Astrocyte (in vitro differentiated cells and primary cell): ENCODE measurements around the gene SLC25A25. TPM values are rescaled to one million over a fixed set of nuclear protein-coding genes. Genes with fewer than 3 reads are reported as not detected.

ENCODE experiments used
- DNase-seq: peaks from one replicate; pipeline ENCODE4 v3.0.0-alpha.2; 2010; ENCODE audit warnings: low read depth
- FAIRE-seq: peaks from 2 replicates; lab custom pipeline; 2011; peaks lifted over from hg19 to GRCh38; lab: Jason Lieb, UNC
- H2AFZ ChIP-seq: 2 replicates; pipeline ENCODE4 v1.6.0; 2012; ENCODE audit warnings: low read depth, low read length, inconsistent platforms
- H3K27ac ChIP-seq: 2 replicates; pipeline ENCODE4 v1.5.1; 2011; ENCODE audit warnings: low read depth, low read length, inconsistent platforms
- H3K27me3 ChIP-seq: 2 replicates; pipeline ENCODE4 v1.6.0; 2011; ENCODE audit warnings: low read length, inconsistent platforms; ENCODE audit not compliant: insufficient read depth
- H3K36me3 ChIP-seq: 2 replicates; pipeline ENCODE4 v1.5.1; 2011; ENCODE audit warnings: low read length, inconsistent platforms; ENCODE audit not compliant: insufficient read depth
- H3K4me1 ChIP-seq: 2 replicates; pipeline ENCODE4 v1.5.1; 2011; ENCODE audit warnings: low read length, inconsistent platforms; ENCODE audit not compliant: insufficient read depth
- H3K4me2 ChIP-seq: 2 replicates; pipeline ENCODE4 v1.6.0; 2012; ENCODE audit warnings: low read length, inconsistent platforms
- H3K4me3 ChIP-seq: 2 replicates; pipeline ENCODE4 v1.5.1; 2011; ENCODE audit warnings: low read depth, mild to moderate bottlenecking, low read length, inconsistent platforms; ENCODE audit not compliant: insufficient read depth
- H3K79me2 ChIP-seq: 2 replicates; pipeline ENCODE4 v1.6.0; 2012; ENCODE audit warnings: mild to moderate bottlenecking, low read length, inconsistent platforms; ENCODE audit not compliant: insufficient read depth
- H3K9ac ChIP-seq: 2 replicates; pipeline ENCODE4 v1.6.0; 2012; ENCODE audit warnings: mild to moderate bottlenecking, low read length, inconsistent platforms
- H3K9me3 ChIP-seq: 2 replicates; pipeline ENCODE4 v1.5.1; 2012; ENCODE audit warnings: low read depth, mild to moderate bottlenecking, low read length, inconsistent platforms; ENCODE audit not compliant: insufficient read depth
- H4K20me1 ChIP-seq: 2 replicates; pipeline ENCODE4 v1.6.0; 2012; ENCODE audit warnings: low read length, inconsistent platforms; ENCODE audit not compliant: insufficient read depth
- H3K27ac Mint-ChIP-seq: one replicate; pipeline ENCODE4 v1.8.0; 2021; ENCODE audit warnings: mild to moderate bottlenecking, mixed read lengths; ENCODE audit not compliant: unreplicated experiment
- H3K27me3 Mint-ChIP-seq: one replicate; pipeline ENCODE4 v1.8.0; 2021; ENCODE audit warnings: low read depth, mixed read lengths; ENCODE audit not compliant: unreplicated experiment
- H3K36me3 Mint-ChIP-seq: one replicate; pipeline ENCODE4 v1.8.0; 2021; ENCODE audit warnings: low read depth, mixed read lengths; ENCODE audit not compliant: unreplicated experiment
- H3K4me1 Mint-ChIP-seq: one replicate; pipeline ENCODE4 v1.8.0; 2021; ENCODE audit warnings: low read depth, mixed read lengths; ENCODE audit not compliant: unreplicated experiment
- H3K4me3 Mint-ChIP-seq: one replicate; pipeline ENCODE4 v1.8.0; 2021; ENCODE audit warnings: mild to moderate bottlenecking, moderate library complexity, mixed read lengths; ENCODE audit not compliant: unreplicated experiment
- H3K9me3 Mint-ChIP-seq: one replicate; pipeline ENCODE4 v1.8.0; 2021; ENCODE audit warnings: mild to moderate bottlenecking, mixed read lengths; ENCODE audit not compliant: unreplicated experiment
- EZH2 ChIP-seq: IDR thresholded peaks from 2 replicates; pipeline ENCODE4 v1.6.1; 2012; ENCODE audit warnings: mild to moderate bottlenecking, low read length, inconsistent platforms; ENCODE audit not compliant: insufficient read depth
- total RNA-seq: library from RNA; stranded (reverse); gene quantifications from 2 replicates; pipeline ENCODE4 v1.2.1, GENCODE V29; 2021
- TF ChIP-seq, protein P1 (sequence below): IDR thresholded peaks from 2 replicates; pipeline ENCODE4 v1.5.1; 2011; ENCODE audit warnings: low read depth, mild to moderate bottlenecking, inconsistent platforms, low read length, moderate library complexity; ENCODE audit not compliant: insufficient read depth

SLC25A25 gene
- total RNA-seq, 1 donor from 2014 or later, result 14.4 TPM

DNA sequence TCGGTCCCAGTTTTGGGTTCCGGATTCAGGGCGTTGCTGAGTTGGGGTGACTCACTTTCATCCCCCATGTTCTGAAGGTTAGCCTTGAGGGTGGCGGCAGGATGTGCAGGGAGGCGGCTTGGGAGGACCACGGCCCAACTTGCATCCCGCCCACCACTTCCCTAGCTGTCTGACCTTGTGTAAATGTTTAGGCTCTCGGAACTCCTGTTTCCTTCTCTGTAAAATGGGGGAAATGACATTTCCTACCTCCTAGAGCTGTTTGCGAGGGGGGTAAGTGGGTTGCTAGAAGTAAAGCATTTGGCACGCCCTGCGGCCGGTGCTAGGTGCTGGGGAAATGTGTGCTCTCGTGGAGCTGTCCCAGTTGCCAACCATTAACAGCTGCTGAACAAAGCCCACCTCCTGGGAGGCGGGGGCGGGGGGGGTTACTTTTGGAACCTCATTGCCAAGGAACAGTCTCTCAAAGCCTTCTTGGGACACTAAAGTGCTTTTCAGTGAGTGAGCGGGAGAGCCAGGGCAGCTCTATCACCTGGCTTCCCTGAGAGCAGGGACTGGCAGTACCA, 32.0 kb downstream of the SLC25A25 start:
- H3K4me3 Mint-ChIP-seq, result peak overlapping the region; percentile 90
- H3K9me3 Mint-ChIP-seq, result no peaks in the 10 kb centered on the region
- H3K36me3 ChIP-seq, result peaks cover 7% of the 10 kb centered on the region
- FAIRE-seq (no peak), DNase-seq (no peak)
- peaks cover 34% of the 10 kb centered on the region for H3K4me1 Mint-ChIP-seq
- peaks cover 68% of the 10 kb centered on the region for H3K79me2 ChIP-seq
- peak overlapping the region; percentile 66 for H3K4me3 ChIP-seq
- H3K4me1 ChIP-seq, result peaks cover 46% of the 10 kb centered on the region
- no peaks in the 10 kb centered on the region for H3K27me3 Mint-ChIP-seq
- H3K27ac ChIP-seq, result peak overlapping the region; percentile 99
- no peak overlapping the region for H2AFZ ChIP-seq
- H3K27ac Mint-ChIP-seq, result peak overlapping the region; percentile 100
- peak overlapping the region; percentile 92 for H3K4me2 ChIP-seq
- no peaks in the 10 kb centered on the region for H3K27me3 ChIP-seq
- H3K9ac ChIP-seq, result peak overlapping the region; percentile 94
- no peak for TF ChIP-seq EZH2
- TF ChIP-seq, protein P1, sequence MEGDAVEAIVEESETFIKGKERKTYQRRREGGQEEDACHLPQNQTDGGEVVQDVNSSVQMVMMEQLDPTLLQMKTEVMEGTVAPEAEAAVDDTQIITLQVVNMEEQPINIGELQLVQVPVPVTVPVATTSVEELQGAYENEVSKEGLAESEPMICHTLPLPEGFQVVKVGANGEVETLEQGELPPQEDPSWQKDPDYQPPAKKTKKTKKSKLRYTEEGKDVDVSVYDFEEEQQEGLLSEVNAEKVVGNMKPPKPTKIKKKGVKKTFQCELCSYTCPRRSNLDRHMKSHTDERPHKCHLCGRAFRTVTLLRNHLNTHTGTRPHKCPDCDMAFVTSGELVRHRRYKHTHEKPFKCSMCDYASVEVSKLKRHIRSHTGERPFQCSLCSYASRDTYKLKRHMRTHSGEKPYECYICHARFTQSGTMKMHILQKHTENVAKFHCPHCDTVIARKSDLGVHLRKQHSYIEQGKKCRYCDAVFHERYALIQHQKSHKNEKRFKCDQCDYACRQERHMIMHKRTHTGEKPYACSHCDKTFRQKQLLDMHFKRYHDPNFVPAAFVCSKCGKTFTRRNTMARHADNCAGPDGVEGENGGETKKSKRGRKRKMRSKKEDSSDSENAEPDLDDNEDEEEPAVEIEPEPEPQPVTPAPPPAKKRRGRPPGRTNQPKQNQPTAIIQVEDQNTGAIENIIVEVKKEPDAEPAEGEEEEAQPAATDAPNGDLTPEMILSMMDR, result no peak
- no peaks in the 10 kb centered on the region for H3K9me3 ChIP-seq
- H3K36me3 Mint-ChIP-seq, result peaks cover 14% of the 10 kb centered on the region
- H4K20me1 ChIP-seq, result peaks cover 33% of the 10 kb centered on the region

DNA sequence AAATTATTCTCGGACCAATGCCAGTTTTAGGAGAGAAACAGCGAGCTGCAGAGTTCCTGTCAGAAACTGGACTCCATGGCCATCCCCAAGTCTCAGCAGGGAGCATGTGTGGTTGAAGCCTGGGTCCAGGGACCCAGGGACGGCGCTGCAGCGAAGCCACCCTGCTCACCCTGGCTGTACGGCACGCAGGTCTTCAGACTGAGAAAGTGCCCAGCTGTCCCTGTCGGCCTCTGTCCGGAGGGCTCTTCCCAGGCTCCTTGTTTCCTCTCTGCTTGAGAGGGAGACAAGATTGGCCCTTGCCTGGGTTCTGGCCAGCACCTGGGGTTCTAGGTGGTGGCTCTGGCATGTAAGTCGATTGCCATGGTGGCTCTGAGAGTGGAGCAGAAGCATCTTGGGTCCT, 32.5 kb downstream of the SLC25A25 start:
- Histone ChIP-seq H3K4me3 (peak overlapping the region; percentile 66), H3K9ac (peak overlapping the region; percentile 94), H3K9me3 (no peaks in the 10 kb centered on the region), H2AFZ (no peak overlapping the region), H3K4me2 (peak overlapping the region; percentile 92), H3K79me2 (peaks cover 62% of the 10 kb centered on the region), H3K27me3 (no peaks in the 10 kb centered on the region), H3K27ac (peak overlapping the region; percentile 99), H3K4me1 (peaks cover 42% of the 10 kb centered on the region), H3K36me3 (peaks cover 7% of the 10 kb centered on the region), H4K20me1 (peaks cover 35% of the 10 kb centered on the region)
- H3K9me3 Mint-ChIP-seq, result no peaks in the 10 kb centered on the region
- H3K27me3 Mint-ChIP-seq, result no peaks in the 10 kb centered on the region
- peaks cover 34% of the 10 kb centered on the region for H3K4me1 Mint-ChIP-seq
- H3K36me3 Mint-ChIP-seq, result peaks cover 14% of the 10 kb centered on the region
- TF ChIP-seq EZH2, result no peak
- TF ChIP-seq, protein P1, result no peak
- H3K27ac Mint-ChIP-seq, result peak overlapping the region; percentile 100
- peak overlapping the region; percentile 90 for H3K4me3 Mint-ChIP-seq
- FAIRE-seq, result no peak
- DNase-seq, result no peak

DNA sequence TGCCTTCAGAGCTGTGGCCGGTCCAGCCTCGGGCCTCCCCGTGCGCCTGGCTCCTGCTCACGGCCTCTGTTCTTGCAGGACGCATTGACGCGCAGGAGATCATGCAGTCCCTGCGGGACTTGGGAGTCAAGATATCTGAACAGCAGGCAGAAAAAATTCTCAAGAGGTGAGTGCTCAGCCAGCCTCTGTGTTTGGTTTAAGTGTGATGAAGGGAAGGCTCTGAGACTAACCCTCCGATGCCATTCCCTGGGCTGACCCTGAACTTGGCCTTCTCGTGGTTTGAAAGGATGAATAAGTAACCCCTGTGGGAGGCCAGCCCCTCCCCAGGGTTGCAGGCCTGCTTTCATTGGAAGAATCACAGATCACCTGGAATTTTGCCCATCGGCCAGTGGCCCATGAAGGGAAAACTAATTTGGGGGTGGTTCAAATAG, 33.2 kb downstream of the SLC25A25 start:
- Mint-ChIP-seq H3K27me3 (no peaks in the 10 kb centered on the region), H3K4me3 (peak overlapping the region; percentile 73), H3K4me1 (peaks cover 34% of the 10 kb centered on the region), H3K27ac (no peak overlapping the region), H3K9me3 (no peaks in the 10 kb centered on the region), H3K36me3 (peaks cover 14% of the 10 kb centered on the region)
- H3K79me2 ChIP-seq, result peaks cover 56% of the 10 kb centered on the region
- H3K27ac ChIP-seq, result no peak overlapping the region
- H3K4me1 ChIP-seq, result peaks cover 42% of the 10 kb centered on the region
- TF ChIP-seq EZH2, result no peak
- TF ChIP-seq, protein P1, result no peak
- peaks cover 39% of the 10 kb centered on the region for H4K20me1 ChIP-seq
- no peaks in the 10 kb centered on the region for H3K9me3 ChIP-seq
- no peak for FAIRE-seq
- H3K4me3 ChIP-seq, result no peak overlapping the region
- H3K27me3 ChIP-seq, result no peaks in the 10 kb centered on the region
- no peak overlapping the region for H3K4me2 ChIP-seq
- DNase-seq, result no peak
- H3K36me3 ChIP-seq, result peaks cover 12% of the 10 kb centered on the region
- peak overlapping the region; percentile 94 for H3K9ac ChIP-seq
- H2AFZ ChIP-seq, result no peak overlapping the region
